Measurements from ENCODE around the gene PHAF1.

PHAF1 gene

DNA sequence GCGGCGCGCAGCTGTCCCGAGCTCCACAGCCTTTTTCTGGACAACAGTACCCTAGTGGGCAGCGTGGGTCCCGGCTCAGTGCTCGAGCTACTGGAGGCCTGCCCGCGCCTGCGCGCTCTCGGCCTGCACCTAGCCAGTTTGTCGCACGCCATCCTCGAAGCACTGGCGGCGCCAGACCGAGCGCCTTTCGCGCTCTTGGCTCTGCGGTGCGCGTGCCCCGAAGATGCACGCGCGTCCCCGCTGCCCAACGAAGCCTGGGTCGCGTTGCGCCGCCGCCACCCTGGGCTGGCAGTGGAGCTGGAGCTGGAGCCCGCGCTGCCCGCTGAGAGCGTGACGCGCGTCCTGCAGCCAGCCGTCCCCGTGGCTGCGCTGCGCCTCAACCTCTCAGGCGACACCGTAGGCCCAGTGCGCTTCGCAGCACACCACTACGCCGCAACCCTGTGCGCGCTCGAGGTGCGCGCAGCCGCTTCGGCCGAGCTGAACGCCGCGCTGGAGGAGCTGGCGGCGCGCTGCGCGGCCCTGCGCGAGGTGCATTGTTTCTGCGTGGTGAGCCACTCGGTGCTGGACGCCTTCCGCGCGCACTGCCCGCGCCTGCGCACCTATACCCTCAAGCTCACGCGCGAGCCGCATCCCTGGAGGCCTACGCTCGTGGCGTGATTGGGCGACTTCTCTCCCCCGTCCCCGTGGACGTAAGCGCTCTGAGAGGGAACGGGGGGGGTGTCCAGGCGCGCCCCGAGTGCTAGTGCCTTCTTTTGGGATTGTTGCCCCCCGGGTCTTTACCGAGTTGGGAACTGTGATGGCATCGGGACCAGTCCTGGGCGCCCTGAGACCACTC lies 53.6 kb downstream of the PHAF1 start:
- DNase-seq (ENCODE audit: low read depth) = no peak

DNA sequence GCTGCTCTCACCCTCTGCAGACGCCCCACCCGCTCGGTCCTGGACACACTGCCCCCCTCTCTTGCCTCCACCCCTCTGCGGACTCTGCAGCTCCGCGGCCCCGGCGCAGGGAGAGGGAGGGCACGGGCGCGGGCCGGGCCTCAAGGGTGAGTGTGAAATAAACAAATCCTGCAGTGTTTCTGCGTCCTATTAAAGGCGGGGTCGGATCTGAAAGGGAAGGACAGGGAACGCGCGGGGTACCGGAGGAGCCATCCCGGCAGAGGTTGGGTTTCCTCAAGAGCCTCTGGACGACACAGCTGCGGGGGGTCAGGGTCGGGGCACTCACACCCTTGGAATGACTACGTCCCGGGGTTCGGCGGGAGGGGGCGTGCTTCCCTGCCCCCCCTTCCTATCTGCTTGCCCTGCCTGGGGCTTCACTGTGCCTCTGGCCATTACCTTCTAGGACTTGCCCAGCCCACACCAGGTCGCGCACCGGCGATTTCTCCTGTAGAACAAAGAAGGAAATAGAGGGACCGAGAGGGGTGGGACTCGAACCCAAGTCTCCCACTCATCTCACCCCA lies 54.3 kb downstream of the PHAF1 start:
- DNase-seq (ENCODE audit: low read depth) = no peak

DNA sequence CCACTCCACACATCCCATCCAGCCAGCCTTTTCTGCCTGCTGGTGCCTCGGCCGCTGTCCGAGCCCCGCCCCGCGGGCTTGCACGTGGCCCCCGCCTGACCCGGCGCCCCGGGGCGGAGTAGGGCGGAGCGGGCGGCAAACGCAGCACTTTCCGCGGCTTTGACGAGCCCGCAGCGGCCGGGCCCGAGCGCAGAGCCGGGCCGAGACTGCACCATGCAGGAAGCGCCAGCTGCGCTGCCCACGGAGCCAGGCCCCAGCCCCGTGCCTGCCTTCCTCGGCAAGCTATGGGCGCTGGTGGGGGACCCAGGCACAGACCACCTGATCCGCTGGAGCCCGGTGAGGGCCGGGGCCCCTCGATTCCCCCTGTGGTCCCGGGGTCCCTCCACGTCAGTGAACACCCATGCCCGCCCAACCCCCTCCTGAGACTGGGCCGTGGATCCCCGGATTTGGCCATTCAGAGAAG lies 54.9 kb downstream of the PHAF1 start, which contains the start of gene HSF4:
Gene HSF4 (plus strand): TSS at position 147 of the 463 bp plus-strand sequence. CDS start 67 bp downstream, at position 214.
- no peak for DNase-seq (ENCODE audit: low read depth)

DNA sequence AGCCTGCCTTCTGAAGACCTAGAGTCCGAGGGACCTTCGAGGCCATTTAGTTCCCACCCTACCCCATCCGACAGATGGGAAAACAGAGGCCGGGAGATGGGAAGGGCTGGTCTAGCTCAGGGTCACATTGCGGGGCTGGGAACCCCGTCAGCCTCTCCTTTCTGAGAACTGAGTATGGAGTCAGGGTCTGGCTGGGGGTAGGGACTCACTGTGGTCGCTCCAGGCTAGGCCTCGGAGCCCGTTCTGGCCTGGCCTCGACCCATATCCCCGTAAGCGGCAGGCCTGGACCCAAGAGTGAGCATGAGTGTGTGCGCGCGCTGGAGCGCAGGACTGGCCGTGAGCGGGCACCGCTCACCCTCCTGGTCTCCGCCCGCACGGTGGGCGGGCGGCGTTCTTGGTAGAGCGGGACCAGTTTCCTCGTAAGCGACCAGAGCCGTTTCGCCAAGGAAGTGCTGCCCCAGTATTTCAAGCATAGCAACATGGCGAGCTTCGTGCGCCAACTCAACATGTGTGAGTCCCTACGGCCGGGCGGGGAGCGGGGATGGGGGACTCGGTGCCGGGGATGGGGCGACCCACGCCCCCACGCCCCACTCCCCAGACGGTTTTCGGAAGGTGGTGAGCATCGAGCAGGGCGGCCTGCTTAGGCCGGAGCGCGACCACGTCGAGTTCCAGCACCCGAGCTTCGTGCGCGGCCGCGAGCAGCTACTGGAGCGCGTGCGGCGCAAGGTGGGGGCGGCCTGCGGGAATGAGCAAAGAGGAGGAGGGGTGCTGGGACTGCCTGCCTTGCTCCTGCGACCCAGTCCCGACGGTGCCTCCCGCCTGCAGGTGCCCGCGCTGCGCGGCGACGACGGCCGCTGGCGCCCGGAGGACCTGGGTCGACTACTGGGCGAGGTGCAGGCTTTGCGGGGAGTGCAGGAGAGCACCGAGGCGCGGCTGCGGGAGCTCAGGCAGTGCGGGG lies 55.7 kb downstream of the PHAF1 start:
- no peak for DNase-seq (ENCODE audit: low read depth)

DNA sequence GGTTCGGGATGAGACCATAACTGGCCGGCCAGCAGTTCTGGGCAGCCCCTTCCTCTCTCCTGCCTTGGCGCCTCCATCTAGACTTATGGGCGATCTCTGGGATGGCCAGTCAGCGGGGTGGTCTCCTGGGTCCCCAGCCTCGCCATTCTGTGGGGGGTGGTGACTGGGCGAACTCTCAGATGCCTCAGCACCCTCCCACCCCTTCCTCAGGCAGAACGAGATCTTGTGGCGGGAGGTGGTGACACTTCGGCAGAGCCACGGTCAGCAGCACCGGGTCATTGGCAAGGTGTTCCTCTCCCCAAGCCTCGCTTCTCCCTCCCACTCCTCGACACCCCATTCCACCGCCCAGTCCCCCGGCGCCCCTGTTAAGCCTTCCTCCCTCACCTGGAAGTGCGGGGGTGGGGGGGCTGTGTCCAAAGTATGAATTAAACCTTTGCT lies 56.4 kb downstream of the PHAF1 start:
- DNase-seq (ENCODE audit: low read depth) = no peak

DNA sequence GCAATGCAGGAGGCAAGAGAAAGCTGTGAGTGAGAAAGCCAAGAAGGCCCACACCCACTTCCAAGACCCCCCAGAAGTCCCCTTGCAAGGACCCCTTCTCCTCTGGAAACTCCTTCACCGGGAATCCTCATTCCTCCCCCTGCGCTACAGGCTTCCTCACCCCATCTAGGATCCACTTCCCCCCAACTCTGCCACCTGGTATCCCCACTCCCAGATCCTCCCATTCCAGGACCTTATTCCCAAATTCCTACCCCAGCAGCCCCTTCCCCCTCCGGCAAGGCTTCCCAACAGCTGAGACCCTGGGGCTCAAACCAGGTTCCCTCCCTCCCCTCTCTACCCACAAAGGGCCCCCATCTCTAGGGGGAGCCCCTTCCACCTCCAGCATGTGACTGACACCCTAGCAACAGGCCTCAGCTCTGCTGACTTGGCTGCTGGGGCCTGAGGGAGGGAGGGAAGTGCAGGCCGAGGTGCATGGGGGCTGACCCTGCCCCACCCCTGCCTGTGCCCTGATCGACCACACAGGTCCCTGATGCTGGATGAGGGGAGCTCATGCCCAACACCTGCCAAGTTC lies 56.9 kb downstream of the PHAF1 start:
- no peak for DNase-seq (ENCODE audit: low read depth)

DNA sequence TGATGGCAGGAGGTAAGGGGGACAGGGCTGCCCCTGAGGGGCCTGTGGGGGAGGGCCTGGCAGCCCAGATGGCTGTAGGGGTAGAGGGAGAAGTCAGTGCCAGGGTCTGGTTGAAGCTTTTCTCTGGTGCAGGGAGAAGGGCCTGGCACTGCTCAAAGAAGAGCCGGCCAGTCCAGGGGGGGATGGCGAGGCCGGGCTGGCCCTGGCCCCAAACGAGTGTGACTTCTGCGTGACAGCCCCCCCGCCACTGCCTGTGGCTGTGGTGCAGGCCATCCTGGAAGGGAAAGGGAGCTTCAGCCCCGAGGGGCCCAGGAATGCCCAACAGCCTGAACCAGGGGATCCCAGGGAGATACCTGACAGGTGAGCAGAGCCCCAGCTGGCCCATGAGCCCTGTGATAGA lies 57.8 kb downstream of the PHAF1 start:
- DNase-seq (ENCODE audit: low read depth) = no peak

DNA sequence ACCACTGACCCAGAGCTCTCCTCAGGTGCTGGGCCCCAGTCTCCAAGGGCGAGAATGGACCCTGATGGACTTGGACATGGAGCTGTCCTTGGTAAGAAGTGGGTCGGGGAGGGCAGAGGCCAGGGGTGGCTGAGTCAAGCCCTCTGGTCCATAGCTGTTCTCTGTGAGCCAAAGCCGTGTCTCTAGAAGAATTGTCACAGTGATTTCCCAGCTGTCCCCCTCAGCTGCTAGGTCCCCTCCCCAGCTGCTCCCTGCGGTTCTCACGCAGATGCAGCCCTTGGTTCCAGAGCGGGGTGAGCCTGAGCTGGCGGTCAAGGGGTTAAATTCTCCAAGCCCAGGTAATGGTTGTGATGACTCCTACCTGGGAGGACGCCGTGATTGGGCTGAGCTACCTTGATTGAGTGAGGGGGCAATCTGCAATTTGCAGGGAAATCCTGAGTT lies 59.3 kb downstream of the PHAF1 start:
- DNase-seq (ENCODE audit: low read depth) = no peak

DNA sequence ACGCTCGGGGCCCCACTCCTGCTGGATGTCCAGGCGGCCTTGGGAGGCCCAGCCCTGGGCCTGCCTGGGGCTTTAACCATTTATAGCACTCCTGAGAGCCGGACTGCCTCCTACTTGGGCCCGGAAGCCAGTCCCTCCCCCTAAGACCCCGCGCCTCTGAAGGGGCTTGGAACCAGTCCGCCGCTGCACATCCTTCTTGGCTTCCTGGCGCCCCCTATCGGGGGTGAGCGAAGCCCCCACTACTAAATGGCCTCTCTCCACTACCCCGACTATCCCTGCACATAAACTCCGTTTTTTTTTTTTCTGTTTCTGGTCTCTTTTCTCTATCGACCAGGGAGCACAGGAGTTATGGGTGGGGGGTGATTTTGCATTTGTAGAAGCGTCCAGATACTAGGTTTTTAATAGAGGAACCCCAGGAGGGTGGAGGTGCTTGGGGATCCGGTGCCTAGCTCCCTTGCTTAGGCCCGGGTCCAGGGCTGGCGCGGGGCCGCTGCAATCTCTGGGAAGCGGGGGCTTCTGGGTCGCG lies 60.0 kb downstream of the PHAF1 start:
- no peak for DNase-seq (ENCODE audit: low read depth)

DNA sequence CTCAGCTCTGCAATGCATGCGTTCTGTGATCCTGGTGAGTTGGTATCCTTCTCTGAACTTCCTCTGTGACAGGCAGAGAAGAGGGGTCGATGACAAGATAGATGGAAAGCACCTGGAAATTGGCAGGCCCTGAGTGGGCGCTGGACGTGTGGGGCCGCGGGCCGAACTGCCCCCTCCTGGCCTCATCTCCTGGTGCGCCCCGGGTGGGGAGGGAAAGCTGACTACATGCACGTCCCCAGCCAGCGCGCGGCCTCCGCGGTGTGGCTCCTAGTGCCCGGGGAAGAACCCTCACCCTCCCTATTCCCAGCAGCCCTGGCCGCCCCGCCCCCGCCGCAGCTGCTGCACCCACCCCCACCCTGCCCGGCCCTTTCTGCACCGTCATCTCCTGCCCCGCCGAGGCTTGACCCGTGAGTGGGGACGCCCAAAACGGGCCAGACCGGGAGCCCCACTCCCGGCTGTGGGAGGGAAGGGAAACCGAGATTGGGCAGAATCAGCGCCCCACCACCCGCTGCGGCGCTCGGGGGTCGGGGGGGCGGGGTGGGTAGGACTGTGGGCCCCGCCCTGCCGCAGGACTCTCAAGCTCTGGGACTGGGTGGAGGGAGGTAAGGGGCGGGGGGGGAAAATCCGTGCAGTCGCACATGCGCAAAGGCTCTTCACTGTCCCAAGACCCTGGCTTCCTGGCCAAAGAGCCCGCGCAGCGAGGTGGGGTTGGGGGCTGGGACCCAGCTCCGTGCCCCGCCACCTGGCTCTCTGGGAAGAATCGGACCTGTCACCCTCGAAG lies 60.6 kb downstream of the PHAF1 start, which contains the start of gene NOL3:
Gene NOL3 (plus strand): TSS at position 371 of the 781 bp plus-strand sequence.
- DNase-seq (ENCODE audit: low read depth) = no peak

DNA sequence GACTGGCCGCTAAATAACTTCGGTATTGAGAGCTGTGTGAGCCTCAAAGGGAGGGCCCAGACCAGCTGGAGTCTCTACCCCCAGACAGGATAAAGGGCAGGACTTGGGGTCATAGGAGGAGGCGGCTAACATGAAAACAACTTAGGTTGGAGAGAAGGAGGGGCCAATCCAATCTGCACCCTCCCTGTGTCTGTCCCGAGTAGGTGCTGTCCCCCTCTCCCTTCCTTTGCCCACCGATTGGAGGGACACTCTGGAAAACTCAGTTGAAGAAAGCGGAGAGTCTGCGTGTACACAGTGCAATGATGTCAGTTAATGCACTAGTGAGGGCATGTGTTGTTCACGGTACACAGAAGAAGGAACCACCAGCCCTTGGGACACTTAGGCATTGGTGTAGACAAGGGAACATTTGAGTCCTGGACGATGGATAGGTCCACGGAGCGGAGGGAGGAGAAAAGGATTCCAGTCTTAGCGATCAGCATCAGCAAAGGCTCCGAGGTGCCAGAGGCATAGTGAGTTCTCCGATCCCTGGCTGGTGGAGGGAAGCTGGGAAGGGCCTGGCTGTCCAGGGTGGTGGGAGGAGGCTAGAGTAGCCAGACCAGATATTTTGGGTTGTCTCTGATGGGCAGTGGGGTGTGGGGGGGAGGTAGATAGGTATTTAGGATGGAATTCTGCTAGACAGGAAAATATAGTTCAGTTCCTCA lies 61.4 kb downstream of the PHAF1 start:
- no peak for DNase-seq (ENCODE audit: low read depth)

DNA sequence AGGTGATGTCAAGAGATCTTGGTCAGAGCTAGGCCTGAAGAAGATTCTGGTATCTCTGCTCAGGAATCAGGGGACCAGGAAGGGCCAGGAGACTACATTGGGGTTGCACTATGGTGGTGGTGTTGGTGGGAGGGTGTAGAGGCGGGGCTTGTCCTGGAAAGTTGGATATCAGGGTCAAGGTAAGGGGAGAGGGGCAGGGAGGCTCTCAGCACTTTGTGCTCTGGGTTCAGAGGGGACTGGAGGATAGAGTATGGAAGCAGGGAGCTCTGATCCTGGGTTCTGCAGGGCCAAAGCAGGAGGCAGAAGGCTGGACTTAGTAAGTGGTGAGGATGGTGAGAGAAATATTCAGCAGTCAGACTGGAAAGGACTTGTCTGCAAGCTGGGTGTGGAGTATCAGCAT lies 63.6 kb downstream of the PHAF1 start:
- DNase-seq (ENCODE audit: low read depth) = no peak

DNA sequence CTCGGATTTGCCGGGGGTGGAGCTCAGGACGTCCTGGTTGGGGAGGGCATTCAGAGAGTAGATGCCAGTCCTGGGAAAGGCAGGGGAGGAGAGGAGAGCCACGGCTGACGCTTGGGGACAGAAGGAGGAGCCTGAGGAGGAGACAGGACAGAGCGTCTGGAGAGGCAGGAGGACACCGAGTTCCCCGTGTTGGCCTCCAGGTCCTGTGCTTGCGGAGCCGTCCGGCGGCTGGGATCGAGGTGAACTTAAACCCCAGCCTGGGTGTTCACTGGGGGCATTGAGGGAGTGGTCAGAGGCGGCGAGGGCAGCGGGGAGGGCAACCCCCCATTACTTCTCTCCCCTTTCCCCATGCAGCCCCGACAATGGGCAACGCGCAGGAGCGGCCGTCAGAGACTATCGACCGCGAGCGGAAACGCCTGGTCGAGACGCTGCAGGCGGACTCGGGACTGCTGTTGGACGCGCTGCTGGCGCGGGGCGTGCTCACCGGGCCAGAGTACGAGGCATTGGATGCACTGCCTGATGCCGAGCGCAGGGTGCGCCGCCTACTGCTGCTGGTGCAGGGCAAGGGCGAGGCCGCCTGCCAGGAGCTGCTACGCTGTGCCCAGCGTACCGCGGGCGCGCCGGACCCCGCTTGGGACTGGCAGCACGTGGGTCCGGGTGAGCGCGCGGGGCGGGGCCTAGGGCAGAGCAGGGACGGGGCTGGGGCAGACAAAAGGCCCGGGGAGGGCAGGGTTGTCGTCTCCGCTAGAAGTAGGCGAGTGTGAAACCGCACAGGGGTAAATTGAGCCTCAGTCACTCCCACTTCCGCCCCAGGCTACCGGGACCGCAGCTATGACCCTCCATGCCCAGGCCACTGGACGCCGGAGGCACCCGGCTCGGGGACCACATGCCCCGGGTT lies 64.3 kb downstream of the PHAF1 start:
- no peak for DNase-seq (ENCODE audit: low read depth)

DNA sequence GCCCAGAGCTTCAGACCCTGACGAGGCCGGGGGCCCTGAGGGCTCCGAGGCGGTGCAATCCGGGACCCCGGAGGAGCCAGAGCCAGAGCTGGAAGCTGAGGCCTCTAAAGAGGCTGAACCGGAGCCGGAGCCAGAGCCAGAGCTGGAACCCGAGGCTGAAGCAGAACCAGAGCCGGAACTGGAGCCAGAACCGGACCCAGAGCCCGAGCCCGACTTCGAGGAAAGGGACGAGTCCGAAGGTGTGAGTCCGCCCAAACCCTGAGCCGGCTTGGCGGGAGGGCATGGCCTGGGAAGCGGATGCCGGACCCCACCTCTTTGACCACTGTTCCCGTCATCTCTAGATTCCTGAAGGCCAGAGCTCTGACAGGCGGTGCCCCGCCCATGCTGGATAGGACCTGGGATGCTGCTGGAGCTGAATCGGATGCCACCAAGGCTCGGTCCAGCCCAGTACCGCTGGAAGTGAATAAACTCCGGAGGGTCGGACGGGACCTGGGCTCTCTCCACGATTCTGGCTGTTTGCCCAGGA lies 65.0 kb downstream of the PHAF1 start:
- DNase-seq (ENCODE audit: low read depth) = no peak

DNA sequence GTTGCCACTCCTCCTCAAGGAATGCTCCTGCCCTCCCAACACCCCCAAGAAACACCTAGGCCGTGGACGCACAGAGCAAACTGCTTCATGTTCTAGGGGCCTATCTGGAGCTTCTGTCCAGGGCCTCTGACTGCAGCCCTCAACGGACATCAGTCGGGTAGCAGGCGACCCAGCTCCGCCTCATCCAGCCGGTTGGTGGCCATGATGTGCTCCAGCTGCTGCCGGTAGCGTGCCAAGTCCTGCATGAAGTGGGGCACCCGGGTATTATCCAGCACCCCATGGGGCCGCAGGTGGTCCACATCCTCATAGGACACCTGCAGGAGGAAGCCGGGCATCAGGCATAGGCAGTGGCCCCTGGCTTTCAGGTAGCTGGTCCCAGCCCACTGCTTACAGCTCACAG lies 66.9 kb downstream of the PHAF1 start:
- no peak for DNase-seq (ENCODE audit: low read depth)

DNA sequence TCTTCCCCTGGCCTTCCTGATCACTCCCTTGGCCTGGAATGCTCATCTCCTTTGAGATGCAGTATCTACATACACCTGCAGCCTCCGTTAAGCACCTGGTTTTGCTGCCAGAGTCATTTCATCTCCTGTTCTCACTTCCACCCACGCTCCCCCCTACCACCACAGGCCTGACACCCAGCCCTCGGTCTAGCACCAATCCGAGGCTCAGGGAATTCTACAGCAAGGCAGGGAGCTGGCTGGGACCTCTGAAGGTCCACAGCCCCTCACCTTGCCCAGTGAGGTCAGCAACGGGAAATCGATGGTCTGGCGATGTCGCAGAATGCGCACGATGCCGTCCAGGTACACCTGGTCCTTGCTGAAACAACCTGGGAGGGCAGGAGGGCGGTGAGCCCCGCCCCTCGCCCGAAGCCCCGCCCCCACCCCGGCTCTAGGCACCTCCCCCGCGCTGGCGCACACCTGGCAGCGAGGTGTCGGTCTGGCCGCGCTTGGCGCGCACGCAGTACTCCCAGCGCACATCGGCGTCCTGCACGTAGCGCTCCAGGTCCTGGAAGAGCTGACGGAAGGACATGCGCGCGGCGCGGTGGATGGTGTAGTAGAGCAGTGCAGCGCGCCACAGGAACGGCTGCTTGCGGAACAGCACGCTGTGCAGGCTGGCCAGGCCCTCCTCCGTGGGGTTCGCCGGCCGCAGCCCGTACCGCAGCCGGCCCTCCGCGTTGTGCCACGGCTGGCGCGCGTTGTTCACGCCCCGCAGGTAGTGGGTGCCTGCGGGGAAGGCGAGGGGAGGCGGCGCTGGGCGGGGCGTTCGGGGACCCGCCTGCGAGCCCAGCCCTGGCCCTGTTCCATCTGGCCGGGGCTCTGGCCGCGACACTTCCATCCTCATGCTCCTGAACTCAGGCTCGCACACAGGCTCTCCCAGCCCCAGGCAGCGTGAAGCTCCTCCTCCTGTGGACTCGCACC lies 68.3 kb downstream of the PHAF1 start:
- no peak for DNase-seq (ENCODE audit: low read depth)

DNA sequence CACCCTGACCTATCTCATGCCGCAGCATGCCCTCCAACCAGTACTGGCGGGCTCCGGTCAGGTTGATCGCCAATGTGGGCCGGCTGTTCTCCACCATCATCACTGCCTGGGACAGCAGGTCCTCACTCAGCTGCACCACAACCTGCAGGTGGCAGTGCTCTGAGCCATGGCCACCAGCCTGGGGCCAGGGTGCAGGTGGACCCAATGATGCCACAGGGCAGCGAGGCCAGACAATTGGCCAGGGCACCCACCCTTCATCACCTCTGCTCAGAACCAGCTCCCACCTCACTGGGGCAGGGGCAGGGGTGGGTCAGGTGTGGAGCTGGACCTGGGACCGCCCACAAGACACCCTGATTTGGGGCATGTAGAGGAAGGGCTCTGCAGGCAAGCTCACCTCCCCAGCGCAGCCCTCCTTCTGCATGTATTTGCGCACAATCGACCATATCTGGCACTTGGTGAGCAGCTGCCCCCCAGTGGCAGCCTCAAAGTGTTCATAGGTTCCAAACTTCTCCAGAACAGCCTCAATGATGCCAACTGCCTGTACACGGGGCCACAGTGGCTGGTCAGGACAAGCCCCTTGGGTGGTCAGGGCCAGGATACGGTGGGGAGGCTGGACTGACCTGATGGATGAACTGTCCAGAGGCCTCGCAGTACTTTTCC lies 69.8 kb downstream of the PHAF1 start:
- no peak for DNase-seq (ENCODE audit: low read depth)

Measured in HS-27A (cell line).